GM12874 (cell line): ENCODE measurements around the gene CT55.

Experiments used
- CTCF ChIP-seq: IDR thresholded peaks from 2 replicates; pipeline ENCODE4 v1.5.1; 2011; ENCODE audit warnings: low read depth, mild to moderate bottlenecking, control low read depth, low read length, moderate library complexity; ENCODE audit not compliant: insufficient read depth

CT55 gene

GRCh38 chrX:135109554-135109953 is 61.6 kb downstream of the CT55 start:
- no peak for TF ChIP-seq CTCF
